ENCODE measurements around the gene MSL3. TPM values are rescaled to one million over a fixed set of nuclear protein-coding genes. Genes with fewer than 3 reads are reported as not detected.

The MSL3 gene
- total RNA-seq, 1 donor from 2014 or later: 57.6 TPM

DNA sequence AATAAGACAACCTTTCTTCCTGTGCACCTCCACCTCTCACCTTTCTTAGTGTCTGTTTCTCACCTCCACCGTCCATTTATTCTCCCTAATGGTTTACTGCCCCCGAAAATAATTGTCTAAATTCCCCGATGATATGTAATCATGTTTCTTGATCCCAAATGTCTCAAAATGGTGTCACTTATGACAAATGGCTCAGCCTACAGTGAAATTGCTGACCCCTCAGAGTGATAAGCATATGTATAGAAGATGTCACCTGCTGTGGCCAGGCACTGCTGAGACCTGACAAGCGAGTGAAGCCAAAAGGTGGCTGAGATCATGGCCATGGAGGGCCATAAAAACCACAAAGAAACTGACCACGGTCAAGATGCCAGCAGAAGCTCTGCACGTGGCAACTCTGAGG, 35.7 kb downstream of the MSL3 start:
- no peak for ATAC-seq (ENCODE audit: low read depth)
- H3K9me3 Mint-ChIP-seq: no peaks in the 10 kb centered on the region
- TF ChIP-seq, protein P1, sequence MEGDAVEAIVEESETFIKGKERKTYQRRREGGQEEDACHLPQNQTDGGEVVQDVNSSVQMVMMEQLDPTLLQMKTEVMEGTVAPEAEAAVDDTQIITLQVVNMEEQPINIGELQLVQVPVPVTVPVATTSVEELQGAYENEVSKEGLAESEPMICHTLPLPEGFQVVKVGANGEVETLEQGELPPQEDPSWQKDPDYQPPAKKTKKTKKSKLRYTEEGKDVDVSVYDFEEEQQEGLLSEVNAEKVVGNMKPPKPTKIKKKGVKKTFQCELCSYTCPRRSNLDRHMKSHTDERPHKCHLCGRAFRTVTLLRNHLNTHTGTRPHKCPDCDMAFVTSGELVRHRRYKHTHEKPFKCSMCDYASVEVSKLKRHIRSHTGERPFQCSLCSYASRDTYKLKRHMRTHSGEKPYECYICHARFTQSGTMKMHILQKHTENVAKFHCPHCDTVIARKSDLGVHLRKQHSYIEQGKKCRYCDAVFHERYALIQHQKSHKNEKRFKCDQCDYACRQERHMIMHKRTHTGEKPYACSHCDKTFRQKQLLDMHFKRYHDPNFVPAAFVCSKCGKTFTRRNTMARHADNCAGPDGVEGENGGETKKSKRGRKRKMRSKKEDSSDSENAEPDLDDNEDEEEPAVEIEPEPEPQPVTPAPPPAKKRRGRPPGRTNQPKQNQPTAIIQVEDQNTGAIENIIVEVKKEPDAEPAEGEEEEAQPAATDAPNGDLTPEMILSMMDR (IDR thresholded peaks at IDR 0.05): no peak
- ChIA-PET POLR2A (interaction anchor here (2.0 kb wide), 1 partner anchor 31 kb away, joined by 23 read pairs; no protein-coding TSS in a partner anchor), CTCF (interaction anchor here (1.1 kb wide), 1 partner anchor 19 kb away, joined by 5 read pairs; no protein-coding TSS in a partner anchor)
- DNase-seq: no peak
- intact Hi-C loops (cut with micrococcal nuclease): loop anchor here (1.0 to 10.0 kb wide), 3 partner anchors 32 to 651 kb away; no protein-coding TSS in a partner anchor
- H3K4me1 Mint-ChIP-seq: peaks cover 44% of the 10 kb centered on the region
- no peak overlapping the region for H3K4me3 Mint-ChIP-seq
- peak overlapping the region; percentile 90 for H3K27ac Mint-ChIP-seq
- no peaks in the 10 kb centered on the region for H3K36me3 Mint-ChIP-seq (ENCODE audit: low read depth)
- no peaks in the 10 kb centered on the region for H3K27me3 Mint-ChIP-seq

DNA sequence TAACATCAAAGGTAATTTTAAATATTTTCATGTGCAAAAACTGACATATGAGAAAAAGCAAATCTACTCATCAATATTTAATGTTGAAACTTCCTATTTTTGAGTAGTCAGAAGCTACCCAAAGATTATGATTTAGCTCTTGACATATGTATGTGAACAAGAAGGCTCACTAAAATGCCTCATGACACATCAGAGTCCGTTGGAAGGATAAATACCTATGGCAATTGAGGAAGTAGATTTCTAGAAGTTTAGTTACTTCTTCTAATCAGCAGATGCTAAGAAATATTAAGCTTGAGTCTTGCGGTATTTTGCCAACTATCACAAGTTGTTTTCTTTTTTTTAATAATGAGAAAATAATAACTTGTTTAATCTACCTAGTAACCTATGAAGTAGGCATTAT, 55.3 kb downstream of the MSL3 start:
- Mint-ChIP-seq H3K4me1 (no peaks in the 10 kb centered on the region), H3K4me3 (no peak overlapping the region), H3K27me3 (no peaks in the 10 kb centered on the region), H3K27ac (no peak overlapping the region), H3K9me3 (no peaks in the 10 kb centered on the region), H3K36me3 (ENCODE audit: low read depth) (no peaks in the 10 kb centered on the region)
- intact Hi-C loops (cut with micrococcal nuclease): no loop called here
- CTCF ChIA-PET: no interaction called here
- TF ChIP-seq, protein P1 (IDR thresholded peaks at IDR 0.05): no peak
- POLR2A ChIA-PET: no interaction called here
- DNase-seq: no peak
- ATAC-seq (ENCODE audit: low read depth): no peak

Other genes starting within 250 kb of the MSL3 start
- gene ARHGAP6, start 92.3 kb upstream of the MSL3 start, total RNA-seq: 0.37 and 0.42 TPM in 2 replicates